Karpas-422 (cell line): ENCODE measurements around the gene ASTN2. TPM values are rescaled to one million over a fixed set of nuclear protein-coding genes. Genes with fewer than 3 reads are reported as not detected.

Source experiments
- DNase-seq: peaks from one replicate; pipeline ENCODE4 v3.0.0-alpha.2; 2015
- H2AFZ ChIP-seq: fragments of 200-600 bp; sonication (generic); 2 replicates; pipeline ENCODE4 v1.6.1; 2014; ENCODE audit warnings: antibody characterized with exemption, low read length, mixed read lengths
- H3K27ac ChIP-seq: fragments of 200-600 bp; sonication (generic); 2 replicates; pipeline ENCODE4 v1.5.1; 2014; ENCODE audit warnings: mild to moderate bottlenecking, low read length, moderate library complexity
- H3K27me3 ChIP-seq: fragments of 200-600 bp; sonication (generic); 2 replicates; pipeline ENCODE4 v1.6.1; 2014; ENCODE audit warnings: low read length, mixed read lengths
- H3K36me3 ChIP-seq: fragments of 200-600 bp; sonication (generic); 2 replicates; pipeline ENCODE4 v1.6.1; 2014; ENCODE audit warnings: low read length, mixed read lengths; ENCODE audit not compliant: insufficient read depth
- H3K4me1 ChIP-seq: fragments of 200-600 bp; sonication (generic); 2 replicates; pipeline ENCODE4 v1.6.1; 2014; ENCODE audit warnings: mild to moderate bottlenecking, low read length, mixed read lengths
- H3K4me2 ChIP-seq: fragments of 200-600 bp; sonication (generic); 2 replicates; pipeline ENCODE4 v1.6.1; 2014; ENCODE audit warnings: low read length, low read depth, mild to moderate bottlenecking; ENCODE audit not compliant: poor library complexity, severe bottlenecking
- H3K4me3 ChIP-seq: fragments of 200-600 bp; sonication (generic); 2 replicates; pipeline ENCODE4 v1.5.1; 2014; ENCODE audit warnings: mild to moderate bottlenecking, antibody characterized with exemption, low read length, mixed read lengths
- H3K79me2 ChIP-seq: fragments of 200-600 bp; sonication (generic); 2 replicates; pipeline ENCODE4 v1.6.1; 2014; ENCODE audit warnings: mild to moderate bottlenecking, low read length, mixed read lengths
- H3K9ac ChIP-seq: fragments of 200-600 bp; sonication (generic); 2 replicates; pipeline ENCODE4 v1.6.0; 2014; ENCODE audit warnings: low read length
- H3K9me2 ChIP-seq: fragments of 200-600 bp; sonication (generic), shearing (Covaris generic); replicated peaks from 2 replicates; pipeline ENCODE4 v1.6.0; 2014; ENCODE audit warnings: mild to moderate bottlenecking, low read length, moderate library complexity; ENCODE audit not compliant: insufficient read depth
- H3K9me3 ChIP-seq: fragments of 300-700, 200-600 bp; sonication (generic); 2 replicates; pipeline ENCODE4 v1.6.1; 2014; ENCODE audit warnings: low read length, mixed read lengths
- H4K20me1 ChIP-seq: fragments of 200-600 bp; sonication (generic); 2 replicates; pipeline ENCODE4 v1.6.1; 2014; ENCODE audit warnings: mild to moderate bottlenecking, antibody characterized with exemption, low read length, low read depth; ENCODE audit not compliant: insufficient read depth
- total RNA-seq: library from RNA; depleted of rRNA; stranded (reverse); fragments of >200 nt; shearing (Covaris generic); gene quantifications from 2 replicates; pipeline ENCODE4 v1.2.3, GENCODE V29; 2014; ENCODE audit warnings: low replicate concordance

The ASTN2 gene
- total RNA-seq, 1 experiment from 2014 or later = 5.3 TPM

GRCh38 chr9:117325110-117325731 lies 89.6 kb downstream of the ASTN2 start:
- H3K79me2 ChIP-seq = no peaks in the 10 kb centered on the region
- no peaks in the 10 kb centered on the region for H3K9me2 ChIP-seq
- no peaks in the 10 kb centered on the region for H3K27me3 ChIP-seq
- no peak overlapping the region for H2AFZ ChIP-seq
- H4K20me1 ChIP-seq = no peaks in the 10 kb centered on the region
- no peak overlapping the region for H3K9ac ChIP-seq
- no peak overlapping the region for H3K4me2 ChIP-seq
- no peaks in the 10 kb centered on the region for H3K9me3 ChIP-seq
- no peak overlapping the region for H3K4me3 ChIP-seq
- no peaks in the 10 kb centered on the region for H3K36me3 ChIP-seq
- H3K4me1 ChIP-seq = peaks cover 9% of the 10 kb centered on the region
- no peak overlapping the region for H3K27ac ChIP-seq
- no peak for DNase-seq

DNA sequence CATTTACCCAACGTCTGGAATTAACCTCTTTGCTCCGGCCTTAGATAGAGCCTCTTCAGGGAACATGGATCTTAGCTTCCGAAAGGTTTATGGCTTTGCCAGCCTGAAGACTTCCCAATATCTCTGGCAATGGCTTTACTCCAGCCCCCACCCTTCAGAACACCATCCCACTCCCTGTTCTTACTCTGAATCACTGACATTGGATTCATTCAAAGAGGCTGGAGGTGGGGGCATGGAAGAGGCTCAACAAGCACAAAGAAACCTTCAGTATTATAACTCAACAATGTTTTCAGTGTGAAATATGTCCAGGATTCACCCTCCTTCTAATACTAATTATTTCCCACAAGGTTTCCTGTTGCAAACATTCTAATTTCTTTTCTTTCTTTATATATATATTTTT lies 91.5 kb downstream of the ASTN2 start:
- no peak overlapping the region for H3K4me3 ChIP-seq
- H3K36me3 ChIP-seq = no peaks in the 10 kb centered on the region
- DNase-seq = no peak
- no peaks in the 10 kb centered on the region for H4K20me1 ChIP-seq
- H3K4me2 ChIP-seq = no peak overlapping the region
- H3K9me2 ChIP-seq = no peaks in the 10 kb centered on the region
- H3K4me1 ChIP-seq = peaks cover 9% of the 10 kb centered on the region
- no peak overlapping the region for H3K27ac ChIP-seq
- no peak overlapping the region for H2AFZ ChIP-seq
- H3K79me2 ChIP-seq = no peaks in the 10 kb centered on the region
- H3K9me3 ChIP-seq = no peaks in the 10 kb centered on the region
- no peaks in the 10 kb centered on the region for H3K27me3 ChIP-seq
- no peak overlapping the region for H3K9ac ChIP-seq

- DNase-seq = no peak
- Histone ChIP-seq H3K27ac (no peak overlapping the region), H4K20me1 (no peaks in the 10 kb centered on the region), H3K4me2 (no peak overlapping the region), H3K79me2 (no peaks in the 10 kb centered on the region), H3K9me2 (no peaks in the 10 kb centered on the region), H3K27me3 (no peaks in the 10 kb centered on the region), H3K4me3 (no peak overlapping the region), H3K36me3 (no peaks in the 10 kb centered on the region), H3K4me1 (peaks cover 16% of the 10 kb centered on the region), H2AFZ (no peak overlapping the region), H3K9ac (no peak overlapping the region), H3K9me3 (no peaks in the 10 kb centered on the region)
These were observed 97.7 kb downstream of the ASTN2 start for GRCh38 chr9:117317192-117317591.

GRCh38 chr9:117315236-117315635 lies 99.6 kb downstream of the ASTN2 start:
- Histone ChIP-seq H3K27ac (no peak overlapping the region), H2AFZ (no peak overlapping the region), H3K9me2 (no peaks in the 10 kb centered on the region), H3K4me1 (peaks cover 16% of the 10 kb centered on the region), H3K9ac (no peak overlapping the region), H3K9me3 (no peaks in the 10 kb centered on the region), H3K36me3 (no peaks in the 10 kb centered on the region), H3K4me2 (no peak overlapping the region), H3K4me3 (no peak overlapping the region), H3K27me3 (no peaks in the 10 kb centered on the region), H4K20me1 (no peaks in the 10 kb centered on the region), H3K79me2 (no peaks in the 10 kb centered on the region)
- no peak for DNase-seq

- Histone ChIP-seq H3K9ac (no peak overlapping the region), H3K4me1 (peaks cover 16% of the 10 kb centered on the region), H4K20me1 (no peaks in the 10 kb centered on the region), H3K9me3 (no peaks in the 10 kb centered on the region), H3K4me2 (no peak overlapping the region), H2AFZ (no peak overlapping the region), H3K79me2 (no peaks in the 10 kb centered on the region), H3K4me3 (no peak overlapping the region), H3K27ac (no peak overlapping the region), H3K36me3 (no peaks in the 10 kb centered on the region), H3K27me3 (no peaks in the 10 kb centered on the region), H3K9me2 (no peaks in the 10 kb centered on the region)
- no peak for DNase-seq
These were observed 100.9 kb downstream of the ASTN2 start for GRCh38 chr9:117313989-117314388.

DNA sequence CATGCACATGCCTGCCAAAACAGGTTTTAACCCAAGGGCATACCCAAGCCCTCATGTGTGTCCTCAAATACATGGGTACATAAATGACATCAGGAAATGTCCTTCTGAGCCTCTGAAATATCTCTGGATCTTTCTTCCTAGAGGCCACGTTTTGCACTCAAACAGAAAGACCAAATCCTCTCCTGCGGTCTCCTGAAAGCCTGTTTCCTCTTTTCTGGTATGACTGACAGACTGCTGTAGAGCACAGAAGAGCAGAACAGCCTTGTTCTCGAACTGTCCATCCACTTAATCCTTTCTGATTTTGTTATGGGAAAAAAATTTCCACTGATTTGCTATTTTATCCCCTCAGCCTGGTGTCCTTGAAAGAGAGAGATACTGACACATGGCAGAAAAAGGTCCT lies 107.2 kb downstream of the ASTN2 start:
- no peak overlapping the region for H3K4me2 ChIP-seq
- DNase-seq = peak; percentile 62
- H3K27ac ChIP-seq = no peak overlapping the region
- H4K20me1 ChIP-seq = no peaks in the 10 kb centered on the region
- no peak overlapping the region for H3K9ac ChIP-seq
- no peaks in the 10 kb centered on the region for H3K9me3 ChIP-seq
- no peaks in the 10 kb centered on the region for H3K36me3 ChIP-seq
- no peaks in the 10 kb centered on the region for H3K79me2 ChIP-seq
- peaks cover 22% of the 10 kb centered on the region for H3K4me1 ChIP-seq
- no peaks in the 10 kb centered on the region for H3K27me3 ChIP-seq
- no peaks in the 10 kb centered on the region for H3K9me2 ChIP-seq
- H2AFZ ChIP-seq = no peak overlapping the region
- no peak overlapping the region for H3K4me3 ChIP-seq

DNA sequence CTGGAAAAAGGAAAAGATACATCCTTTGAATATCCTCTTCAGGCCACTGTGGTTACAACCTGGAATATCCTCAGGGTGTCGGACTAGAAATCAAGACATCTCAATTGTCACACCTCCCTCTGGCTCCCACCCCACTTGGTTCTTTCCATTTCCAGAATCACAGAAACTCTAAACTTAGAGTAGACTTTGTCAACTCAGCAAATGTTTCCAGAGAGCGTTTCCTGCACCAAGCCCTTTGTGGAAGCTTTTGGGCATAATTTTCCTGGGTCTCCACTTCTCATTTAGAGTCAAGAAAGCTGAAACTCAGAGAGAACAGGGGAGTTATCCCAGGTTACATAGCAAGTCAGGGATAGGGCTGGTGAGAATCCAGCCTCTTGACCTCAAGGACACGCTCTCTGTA lies 108.8 kb downstream of the ASTN2 start:
- no peak for DNase-seq
- no peak overlapping the region for H3K9ac ChIP-seq
- H3K27me3 ChIP-seq = no peaks in the 10 kb centered on the region
- no peaks in the 10 kb centered on the region for H3K9me2 ChIP-seq
- peaks cover 29% of the 10 kb centered on the region for H3K4me1 ChIP-seq
- H3K9me3 ChIP-seq = no peaks in the 10 kb centered on the region
- H4K20me1 ChIP-seq = no peaks in the 10 kb centered on the region
- H3K27ac ChIP-seq = no peak overlapping the region
- no peak overlapping the region for H3K4me3 ChIP-seq
- no peak overlapping the region for H3K4me2 ChIP-seq
- H2AFZ ChIP-seq = no peak overlapping the region
- no peaks in the 10 kb centered on the region for H3K36me3 ChIP-seq
- no peaks in the 10 kb centered on the region for H3K79me2 ChIP-seq

GRCh38 chr9:117305454-117305853 lies 109.4 kb downstream of the ASTN2 start:
- no peaks in the 10 kb centered on the region for H3K79me2 ChIP-seq
- H3K4me2 ChIP-seq = no peak overlapping the region
- no peaks in the 10 kb centered on the region for H3K9me2 ChIP-seq
- H4K20me1 ChIP-seq = no peaks in the 10 kb centered on the region
- H3K27ac ChIP-seq = no peak overlapping the region
- no peak overlapping the region for H3K4me3 ChIP-seq
- DNase-seq = no peak
- H3K4me1 ChIP-seq = peaks cover 35% of the 10 kb centered on the region
- H2AFZ ChIP-seq = no peak overlapping the region
- no peaks in the 10 kb centered on the region for H3K9me3 ChIP-seq
- no peaks in the 10 kb centered on the region for H3K36me3 ChIP-seq
- H3K9ac ChIP-seq = no peak overlapping the region
- no peaks in the 10 kb centered on the region for H3K27me3 ChIP-seq

DNA sequence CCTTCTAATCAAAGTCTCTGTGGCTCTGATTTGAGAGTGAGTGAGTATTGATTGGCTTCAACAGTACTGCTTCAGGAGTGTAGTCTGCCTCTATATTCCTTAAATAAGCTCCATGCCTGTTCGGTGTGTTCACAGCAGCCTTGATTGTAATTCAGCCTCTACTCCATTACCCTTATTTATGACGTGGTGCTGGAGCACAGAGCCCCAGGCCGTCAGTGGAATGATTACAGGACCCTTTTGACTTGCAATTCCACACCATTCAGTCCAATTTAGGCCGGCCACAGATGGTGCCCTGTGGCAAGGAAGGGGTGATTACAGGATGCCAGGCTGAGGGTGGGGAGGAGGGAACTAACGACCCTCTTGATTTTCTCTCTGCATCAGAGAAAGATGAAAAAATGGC lies 110.3 kb downstream of the ASTN2 start:
- no peaks in the 10 kb centered on the region for H3K36me3 ChIP-seq
- no peaks in the 10 kb centered on the region for H3K79me2 ChIP-seq
- no peak for DNase-seq
- H3K27ac ChIP-seq = no peak overlapping the region
- H3K9me3 ChIP-seq = no peaks in the 10 kb centered on the region
- no peak overlapping the region for H3K4me2 ChIP-seq
- H3K4me1 ChIP-seq = peaks cover 44% of the 10 kb centered on the region
- no peak overlapping the region for H2AFZ ChIP-seq
- H4K20me1 ChIP-seq = no peaks in the 10 kb centered on the region
- H3K27me3 ChIP-seq = no peaks in the 10 kb centered on the region
- no peak overlapping the region for H3K4me3 ChIP-seq
- H3K9ac ChIP-seq = no peak overlapping the region
- no peaks in the 10 kb centered on the region for H3K9me2 ChIP-seq
